Activated T-helper 2 cell treated with anti-CD3 and anti-CD28 coated beads, Interferon-gamma antibody, Interleukin-2, Interleukin-4, amounts not matched to agents 10 μg/mL and 5 μg/mL and 100 μg/mL, durations not matched to agents 14 hours and 24 hours and 36 hours (primary cell): ENCODE results near the gene PEX10. TPM values are rescaled to one million over a fixed set of nuclear protein-coding genes. Genes with fewer than 3 reads are reported as not detected.

Source experiments
- DNase-seq: peaks from one replicate; pipeline ENCODE4 v3.0.0; 2021; ENCODE audit warnings: low spot score
- H3K27ac Mint-ChIP-seq: one replicate; pipeline ENCODE4 v1.8.0; 2021; ENCODE audit warnings: mixed read lengths
- H3K27me3 Mint-ChIP-seq: one replicate; pipeline ENCODE4 v1.8.0; 2021; ENCODE audit warnings: low read depth, mixed read lengths
- H3K36me3 Mint-ChIP-seq: one replicate; pipeline ENCODE4 v1.8.0; 2021; ENCODE audit warnings: low read depth, mixed read lengths
- H3K4me1 Mint-ChIP-seq: one replicate; pipeline ENCODE4 v1.8.0; 2021; ENCODE audit warnings: low read depth, mixed read lengths
- H3K4me3 Mint-ChIP-seq: one replicate; pipeline ENCODE4 v1.8.0; 2021; ENCODE audit warnings: low read depth, mild to moderate bottlenecking, moderate library complexity, mixed read lengths
- H3K9me3 Mint-ChIP-seq: one replicate; pipeline ENCODE4 v1.8.0; 2021; ENCODE audit warnings: mixed read lengths
- intact Hi-C: fragments of 100-400 bp; cut with micrococcal nuclease; formaldehyde crosslinking; loops from one replicate; pipeline ENCODE4 v1.15.1; 2023
- total RNA-seq: library from RNA; stranded (reverse); gene quantifications from 2 replicates; pipeline ENCODE4 v1.2.3, GENCODE V29; 2022

The PEX10 gene
- total RNA-seq, 1 donor from 2014 or later = 18.2 TPM

GRCh38 chr1:2385606-2386280 is 26.6 kb downstream of the PEX10 start:
- peaks cover 5% of the 10 kb centered on the region for H3K4me1 Mint-ChIP-seq
- H3K36me3 Mint-ChIP-seq = no peaks in the 10 kb centered on the region
- H3K27ac Mint-ChIP-seq = no peak overlapping the region
- H3K4me3 Mint-ChIP-seq = no peak overlapping the region
- H3K9me3 Mint-ChIP-seq = no peaks in the 10 kb centered on the region
- no peaks in the 10 kb centered on the region for H3K27me3 Mint-ChIP-seq
- intact Hi-C loops = loop anchor here (10.0 kb wide), 1 partner anchor 91 kb away; no protein-coding TSS in a partner anchor
- no peak for DNase-seq

- peaks cover 2% of the 10 kb centered on the region for H3K4me1 Mint-ChIP-seq
- no peak overlapping the region for H3K4me3 Mint-ChIP-seq
- H3K27me3 Mint-ChIP-seq = no peaks in the 10 kb centered on the region
Measured at GRCh38 chr1:2384941-2385481, 27.4 kb downstream of the PEX10 start.

GRCh38 chr1:2384130-2384860 is 28.1 kb downstream of the PEX10 start:
- Mint-ChIP-seq H3K4me1 (no peaks in the 10 kb centered on the region), H3K36me3 (no peaks in the 10 kb centered on the region), H3K4me3 (no peak overlapping the region), H3K27ac (no peak overlapping the region), H3K9me3 (no peaks in the 10 kb centered on the region), H3K27me3 (no peaks in the 10 kb centered on the region)
- no peak for DNase-seq
- intact Hi-C loops = loop anchor here (10.0 kb wide), 1 partner anchor 89 kb away; no protein-coding TSS in a partner anchor

More at GRCh38 chr1:2384941-2385481, 27.4 kb downstream of the PEX10 start:
- intact Hi-C loops = loop anchor here (10.0 kb wide), 1 partner anchor 90 kb away; no protein-coding TSS in a partner anchor
- DNase-seq = no peak
- Mint-ChIP-seq H3K27ac (no peak overlapping the region), H3K9me3 (no peaks in the 10 kb centered on the region), H3K36me3 (no peaks in the 10 kb centered on the region)

GRCh38 chr1:2383576-2383975 is 28.8 kb downstream of the PEX10 start:
- Mint-ChIP-seq H3K27me3 (no peaks in the 10 kb centered on the region), H3K4me3 (no peak overlapping the region), H3K36me3 (no peaks in the 10 kb centered on the region), H3K4me1 (no peaks in the 10 kb centered on the region), H3K27ac (no peak overlapping the region), H3K9me3 (no peaks in the 10 kb centered on the region)
- intact Hi-C loops = loop anchor here (10.0 kb wide), 1 partner anchor 89 kb away; no protein-coding TSS in a partner anchor
- no peak for DNase-seq

GRCh38 chr1:2382621-2383361 is 29.6 kb downstream of the PEX10 start:
- no peaks in the 10 kb centered on the region for H3K4me1 Mint-ChIP-seq
- H3K36me3 Mint-ChIP-seq = no peaks in the 10 kb centered on the region
- no peak for DNase-seq
- H3K27me3 Mint-ChIP-seq = no peaks in the 10 kb centered on the region
- H3K9me3 Mint-ChIP-seq = no peaks in the 10 kb centered on the region
- H3K4me3 Mint-ChIP-seq = no peak overlapping the region
- intact Hi-C loops = loop anchor here (1.0 to 10.0 kb wide), 2 partner anchors 88 to 183 kb away; no protein-coding TSS in a partner anchor
- no peak overlapping the region for H3K27ac Mint-ChIP-seq

GRCh38 chr1:2381741-2382620 is 30.4 kb downstream of the PEX10 start:
- no peak overlapping the region for H3K4me3 Mint-ChIP-seq
- DNase-seq = peak; percentile 67
- no peaks in the 10 kb centered on the region for H3K9me3 Mint-ChIP-seq
- no peak overlapping the region for H3K27ac Mint-ChIP-seq
- no peaks in the 10 kb centered on the region for H3K27me3 Mint-ChIP-seq
- H3K36me3 Mint-ChIP-seq = no peaks in the 10 kb centered on the region
- no peaks in the 10 kb centered on the region for H3K4me1 Mint-ChIP-seq
- intact Hi-C loops = loop anchor here (1.0 to 10.0 kb wide), 3 partner anchors 87 to 187 kb away; no protein-coding TSS in a partner anchor

- Mint-ChIP-seq H3K4me1 (no peaks in the 10 kb centered on the region), H3K27me3 (no peaks in the 10 kb centered on the region), H3K36me3 (no peaks in the 10 kb centered on the region), H3K27ac (no peak overlapping the region), H3K4me3 (no peak overlapping the region), H3K9me3 (no peaks in the 10 kb centered on the region)
- intact Hi-C loops = loop anchor here (1.0 to 10.0 kb wide), 2 partner anchors 86 to 186 kb away; no protein-coding TSS in a partner anchor
- no peak for DNase-seq
Measured at GRCh38 chr1:2380816-2381591, 31.4 kb downstream of the PEX10 start.

GRCh38 chr1:2379733-2380404 is 32.5 kb downstream of the PEX10 start:
- Mint-ChIP-seq H3K36me3 (no peaks in the 10 kb centered on the region), H3K27ac (no peak overlapping the region), H3K9me3 (no peaks in the 10 kb centered on the region), H3K27me3 (no peaks in the 10 kb centered on the region), H3K4me1 (no peaks in the 10 kb centered on the region), H3K4me3 (no peak overlapping the region)
- no peak for DNase-seq
- intact Hi-C loops = loop anchor here (10.0 kb wide), 1 partner anchor 85 kb away; no protein-coding TSS in a partner anchor

- intact Hi-C loops = no loop called here
- Mint-ChIP-seq H3K9me3 (no peaks in the 10 kb centered on the region), H3K36me3 (no peaks in the 10 kb centered on the region), H3K27ac (no peak overlapping the region), H3K4me3 (no peak overlapping the region), H3K4me1 (no peaks in the 10 kb centered on the region), H3K27me3 (no peaks in the 10 kb centered on the region)
- DNase-seq = no peak
Measured at GRCh38 chr1:2378956-2379732, 33.2 kb downstream of the PEX10 start.

GRCh38 chr1:2378441-2378851 is 33.9 kb downstream of the PEX10 start:
- Mint-ChIP-seq H3K27ac (no peak overlapping the region), H3K9me3 (no peaks in the 10 kb centered on the region), H3K36me3 (no peaks in the 10 kb centered on the region), H3K4me1 (no peaks in the 10 kb centered on the region), H3K27me3 (no peaks in the 10 kb centered on the region), H3K4me3 (no peak overlapping the region)
- intact Hi-C loops = no loop called here
- no peak for DNase-seq
